ENCODE data around the gene PDK1.

The PDK1 gene

GRCh38 chr2:172613040-172613439 lies 57.1 kb downstream of the PDK1 start:
- ATAC-seq (ENCODE audit: insufficient read depth, low read depth): no peak
- H3K36me3 ChIP-seq (ENCODE audit: insufficient read depth, low read length): peaks cover 52% of the 10 kb centered on the region
- no peak for DNase-seq

GRCh38 chr2:172613615-172614231 lies 57.8 kb downstream of the PDK1 start:
- H3K79me2 ChIP-seq (ENCODE audit: insufficient read depth, low read length): no peaks in the 10 kb centered on the region
- H3K27me3 ChIP-seq (ENCODE audit: insufficient read depth, low read length, poor library complexity): no peaks in the 10 kb centered on the region
- H3K4me2 ChIP-seq (ENCODE audit: insufficient read depth, low read length): no peak overlapping the region
- H4K20me1 ChIP-seq (ENCODE audit: insufficient read depth, low read length): no peaks in the 10 kb centered on the region
- no peak overlapping the region for H3K4me3 ChIP-seq (ENCODE audit: low read depth in 1 of 2, low read length in 2 of 2)
- H3K27ac ChIP-seq (ENCODE audit: low read length): no peak overlapping the region
- H3K36me3 ChIP-seq (ENCODE audit: insufficient read depth, low read length): peaks cover 45% of the 10 kb centered on the region
- TF ChIP-seq EZH2 (IDR thresholded peaks at IDR 0.05; ENCODE audit: borderline replicate concordance, low read depth, low read length, severe bottlenecking): no peak
- TF ChIP-seq CTCF (IDR thresholded peaks at IDR 0.05; ENCODE audit: borderline replicate concordance, extremely low read depth, low read length, poor library complexity, severe bottlenecking): no peak
- no peak overlapping the region for H3K9ac ChIP-seq (ENCODE audit: low read depth, low read length)
- no peak for ATAC-seq (ENCODE audit: insufficient read depth, low read depth)
- H3K9me3 ChIP-seq (ENCODE audit: insufficient read depth, low read length, severe bottlenecking): no peaks in the 10 kb centered on the region
- no peak overlapping the region for H2AFZ ChIP-seq (ENCODE audit: low read depth, low read length)
- no peaks in the 10 kb centered on the region for H3K4me1 ChIP-seq (ENCODE audit: insufficient read depth, low read length)
- DNase-seq: no peak

More at GRCh38 chr2:172613040-172613439, 57.1 kb downstream of the PDK1 start:
- TF ChIP-seq EZH2 (IDR thresholded peaks at IDR 0.05; ENCODE audit: borderline replicate concordance, low read depth, low read length, severe bottlenecking): no peak
- TF ChIP-seq CTCF (IDR thresholded peaks at IDR 0.05; ENCODE audit: borderline replicate concordance, extremely low read depth, low read length, poor library complexity, severe bottlenecking): no peak
- Histone ChIP-seq H3K4me3 (ENCODE audit: low read depth in 1 of 2, low read length in 2 of 2) (no peak overlapping the region), H2AFZ (ENCODE audit: low read depth, low read length) (no peak overlapping the region), H3K4me2 (ENCODE audit: insufficient read depth, low read length) (no peak overlapping the region), H3K4me1 (ENCODE audit: insufficient read depth, low read length) (no peaks in the 10 kb centered on the region), H4K20me1 (ENCODE audit: insufficient read depth, low read length) (no peaks in the 10 kb centered on the region), H3K9ac (ENCODE audit: low read depth, low read length) (no peak overlapping the region), H3K79me2 (ENCODE audit: insufficient read depth, low read length) (no peaks in the 10 kb centered on the region), H3K27ac (ENCODE audit: low read length) (no peak overlapping the region), H3K9me3 (ENCODE audit: insufficient read depth, low read length, severe bottlenecking) (no peaks in the 10 kb centered on the region), H3K27me3 (ENCODE audit: insufficient read depth, low read length, poor library complexity) (no peaks in the 10 kb centered on the region)

GRCh38 chr2:172614932-172615331 lies 59.0 kb downstream of the PDK1 start:
- H3K4me1 ChIP-seq (ENCODE audit: insufficient read depth, low read length): no peaks in the 10 kb centered on the region
- H3K4me2 ChIP-seq (ENCODE audit: insufficient read depth, low read length): no peak overlapping the region
- H3K27me3 ChIP-seq (ENCODE audit: insufficient read depth, low read length, poor library complexity): no peaks in the 10 kb centered on the region
- no peak for DNase-seq
- H3K27ac ChIP-seq (ENCODE audit: low read length): no peak overlapping the region
- no peak overlapping the region for H2AFZ ChIP-seq (ENCODE audit: low read depth, low read length)
- H3K9me3 ChIP-seq (ENCODE audit: insufficient read depth, low read length, severe bottlenecking): no peaks in the 10 kb centered on the region
- no peak overlapping the region for H3K4me3 ChIP-seq (ENCODE audit: low read depth in 1 of 2, low read length in 2 of 2)
- H4K20me1 ChIP-seq (ENCODE audit: insufficient read depth, low read length): no peaks in the 10 kb centered on the region
- no peaks in the 10 kb centered on the region for H3K79me2 ChIP-seq (ENCODE audit: insufficient read depth, low read length)
- TF ChIP-seq CTCF (IDR thresholded peaks at IDR 0.05; ENCODE audit: borderline replicate concordance, extremely low read depth, low read length, poor library complexity, severe bottlenecking) (no peak), EZH2 (IDR thresholded peaks at IDR 0.05; ENCODE audit: borderline replicate concordance, low read depth, low read length, severe bottlenecking) (no peak)
- no peak for ATAC-seq (ENCODE audit: insufficient read depth, low read depth)
- peaks cover 40% of the 10 kb centered on the region for H3K36me3 ChIP-seq (ENCODE audit: insufficient read depth, low read length)
- no peak overlapping the region for H3K9ac ChIP-seq (ENCODE audit: low read depth, low read length)
